HepG2 (cell line): ENCODE data around the gene THEM4. TPM values are rescaled to one million over a fixed set of nuclear protein-coding genes. Genes with fewer than 3 reads are reported as not detected.

ENCODE experiments used
- ERF ChIP-seq: IDR thresholded peaks from 2 replicates; pipeline ENCODE4 v1.6.1; 2018; ENCODE audit warnings: missing biosample characterization, missing genetic modification reagents
- FOSL2 ChIP-seq: sonication (generic); formaldehyde crosslinking; IDR thresholded peaks from 2 replicates; pipeline ENCODE4 v1.4.0; 2020; ENCODE audit warnings: missing genetic modification reagents
- FOXA3 ChIP-seq: IDR thresholded peaks from 2 replicates; pipeline ENCODE4 v1.6.1; 2016; ENCODE audit warnings: missing genetic modification reagents, missing compliant biosample characterization
- HDAC1 ChIP-seq: sonication (generic); formaldehyde crosslinking; IDR thresholded peaks from 2 replicates; pipeline ENCODE4 v1.5.1; 2020; ENCODE audit warnings: mild to moderate bottlenecking, missing genetic modification reagents
- HNRNPLL ChIP-seq: fragments of 200-400 bp; formaldehyde crosslinking; IDR thresholded peaks from 2 replicates; pipeline ENCODE4 v1.6.1; 2017; ENCODE audit warnings: mild to moderate bottlenecking, low read depth, low read length; ENCODE audit not compliant: poor library complexity, severe bottlenecking
- POLR2AphosphoS5 ChIP-seq: IDR thresholded peaks from 2 replicates; pipeline ENCODE4 v1.6.1; 2012; ENCODE audit warnings: low read depth, low read length
- RARA ChIP-seq: IDR thresholded peaks from 2 replicates; pipeline ENCODE4 v1.6.1; 2016; ENCODE audit warnings: missing genetic modification reagents, missing compliant biosample characterization
- REPIN1 ChIP-seq: sonication (generic); formaldehyde crosslinking; IDR thresholded peaks from 2 replicates; pipeline ENCODE4 v1.8.0; 2022; ENCODE audit warnings: missing genetic modification reagents, low read depth, mild to moderate bottlenecking, borderline replicate concordance
- SOX13 ChIP-seq, 3 experiments: fragments of 450-650 bp in 1 of 3; sonication (generic) in 1 of 3; formaldehyde crosslinking in 1 of 3; IDR thresholded peaks in 2 of 3; conservative IDR thresholded peaks in 1 of 3; 2 replicates each; pipeline versions ENCODE4 v1.5.0 to v1.6.1; 2016 to 2020; ENCODE audit warnings: antibody characterized with exemption in 1 of 3, mild to moderate bottlenecking in 1 of 3, missing compliant biosample characterization in 1 of 3, missing genetic modification reagents in 1 of 3, moderate library complexity in 1 of 3
- SPEN ChIP-seq: sonication (generic); formaldehyde crosslinking; IDR thresholded peaks from 2 replicates; pipeline ENCODE4 v1.5.1; 2020; ENCODE audit warnings: low read depth, mild to moderate bottlenecking, missing genetic modification reagents
- SUZ12 ChIP-seq: fragments of 150-350 bp; IDR thresholded peaks from 2 replicates; pipeline ENCODE4 v1.6.1; 2014; ENCODE audit warnings: low read depth, low read length
- TBX2 ChIP-seq: sonication (generic); formaldehyde crosslinking; IDR thresholded peaks from 2 replicates; pipeline ENCODE4 v1.5.0; 2020; ENCODE audit warnings: missing genetic modification reagents, mild to moderate bottlenecking, borderline replicate concordance
- TEAD3 ChIP-seq: optimal IDR thresholded peaks from 2 replicates; pipeline ENCODE3; 2016; ENCODE audit warnings: borderline replicate concordance
- ZSCAN21 ChIP-seq: sonication (generic); formaldehyde crosslinking; IDR thresholded peaks from 2 replicates; pipeline ENCODE4 v1.8.0; 2022; ENCODE audit warnings: mild to moderate bottlenecking, missing genetic modification reagents, moderate library complexity, borderline replicate concordance
- polyA plus RNA-seq, 8 experiments: library from polyadenylated mRNA; depleted of rRNA in 3 of 8; stranded (reverse) in 7 of 8; unstranded in 1 of 8; fragments of >200 nt; fragmentation: Illumina TruSeq in 4 of 8; extraction: Trizol in 4 of 8; gene quantifications; 2 replicates each; pipeline versions ENCODE4 v1.2.1 to v1.2.3, GENCODE V29; 2011 to 2016; ENCODE audit warnings: low read depth in 4 of 8, missing spikeins in 1 of 8, mixed read lengths in 1 of 8; ENCODE audit not compliant: insufficient read depth in 1 of 8
- total RNA-seq, 5 experiments: library from RNA; depleted of rRNA; stranded (reverse); fragments of >200 nt; fragmentation: Illumina TruSeq; extraction: Trizol; gene quantifications; 2 replicates each; pipeline ENCODE4 v1.2.3, GENCODE V29; 2016; ENCODE audit warnings: low read depth in 1 of 5
- TF ChIP-seq, protein P1 (sequence below): sonication (generic); formaldehyde crosslinking; IDR thresholded peaks from 2 replicates; pipeline ENCODE4 v1.8.1; 2023; ENCODE audit warnings: missing genetic modification reagents, mild to moderate bottlenecking, borderline replicate concordance
- TF ChIP-seq, protein P2 (sequence below): sonication (generic); formaldehyde crosslinking; IDR thresholded peaks from 2 replicates; pipeline ENCODE4 v1.4.0; 2020; ENCODE audit warnings: missing genetic modification reagents, mild to moderate bottlenecking, borderline replicate concordance
- TF ChIP-seq, protein P3 (sequence below): IDR thresholded peaks from 2 replicates; pipeline ENCODE4 v1.6.1; 2016; ENCODE audit warnings: missing genetic modification reagents, missing compliant biosample characterization
- TF ChIP-seq, protein P4 (sequence below): sonication (generic); formaldehyde crosslinking; IDR thresholded peaks from 2 replicates; pipeline ENCODE4 v1.8.1; 2023; ENCODE audit warnings: mild to moderate bottlenecking, missing genetic modification reagents

Gene THEM4
- total and polyA plus RNA-seq, 2 of the 13 experiments (the other 11 are each of a cell fraction or from before 2014, with no cell fraction given): 10.9 to 13.9 TPM

DNA sequence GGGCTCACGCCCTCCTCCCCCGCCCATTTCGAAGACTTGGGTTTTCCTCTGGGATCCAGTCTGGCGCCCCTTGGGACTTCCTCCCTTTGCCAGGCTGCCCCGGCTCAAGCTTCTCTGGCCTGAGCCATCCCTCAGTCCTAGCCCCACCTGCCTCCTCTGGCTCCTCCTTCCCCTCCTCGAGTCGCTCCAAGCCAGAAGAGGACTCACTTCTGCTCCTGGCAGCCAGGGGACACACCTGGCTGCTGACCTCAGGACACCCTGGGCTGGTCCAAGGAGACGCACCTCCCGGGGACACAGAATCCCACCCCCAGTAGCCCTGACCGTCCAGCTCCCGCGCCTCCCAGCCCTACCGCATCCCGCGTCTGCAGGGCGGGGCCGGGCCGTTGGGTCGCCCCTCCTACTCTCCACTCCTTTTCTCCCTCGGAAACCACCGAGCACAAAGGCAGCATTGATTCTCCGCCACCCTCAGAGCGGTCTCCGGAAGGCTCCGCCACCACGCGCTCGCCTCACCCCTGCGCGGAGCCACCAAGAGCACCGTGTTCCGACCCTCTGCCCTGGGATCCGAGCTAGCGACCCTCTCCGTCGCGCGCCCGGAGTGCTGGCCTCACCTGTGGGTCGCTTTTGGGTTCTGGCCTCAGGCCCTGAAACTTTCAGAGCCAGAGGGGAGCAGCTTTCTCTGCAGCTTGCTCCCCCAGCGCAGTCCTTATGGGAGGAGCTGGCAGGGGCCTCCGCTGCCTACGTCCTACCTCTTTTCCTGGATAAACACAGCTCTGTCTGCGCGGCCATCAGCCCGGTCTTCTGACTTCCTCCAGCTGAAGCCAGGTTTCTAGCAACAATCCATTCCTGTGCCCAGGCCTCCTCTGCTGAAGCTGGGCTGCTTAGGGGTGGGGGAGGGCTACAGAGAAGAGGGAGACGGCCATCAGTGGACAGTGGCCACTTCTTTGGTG lies 69.6 kb downstream of the THEM4 start, which contains the start of gene C2CD4D (continued):
- peak; percentile 46; the same call in 1 of the 2 replicates for TF ChIP-seq TBX2 (CRISPR knock-in tag)
- TF ChIP-seq SPEN (CRISPR knock-in tag): 0 out of 2 replicates have a peak, but pooled peaks have one; percentile 16
- TF ChIP-seq RARA: 0 out of 2 replicates have a peak, but pooled peaks have one; percentile 10
- peak; percentile 64; the same call in 1 of the 2 replicates for TF ChIP-seq ERF
- TF ChIP-seq FOXA3 (CRISPR knock-in tag): peak; percentile 31; the same call in 1 of the 2 replicates
- TF ChIP-seq REPIN1 (CRISPR knock-in tag): peak; percentile 56; the same call in 1 of the 2 replicates
- TF ChIP-seq, protein P1, sequence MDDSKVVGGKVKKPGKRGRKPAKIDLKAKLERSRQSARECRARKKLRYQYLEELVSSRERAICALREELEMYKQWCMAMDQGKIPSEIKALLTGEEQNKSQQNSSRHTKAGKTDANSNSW (CRISPR knock-in tag): no peak
- TF ChIP-seq POLR2AphosphoS5: peak; percentile 46; the same call in 1 of the 2 replicates
- TF ChIP-seq, protein P2, sequence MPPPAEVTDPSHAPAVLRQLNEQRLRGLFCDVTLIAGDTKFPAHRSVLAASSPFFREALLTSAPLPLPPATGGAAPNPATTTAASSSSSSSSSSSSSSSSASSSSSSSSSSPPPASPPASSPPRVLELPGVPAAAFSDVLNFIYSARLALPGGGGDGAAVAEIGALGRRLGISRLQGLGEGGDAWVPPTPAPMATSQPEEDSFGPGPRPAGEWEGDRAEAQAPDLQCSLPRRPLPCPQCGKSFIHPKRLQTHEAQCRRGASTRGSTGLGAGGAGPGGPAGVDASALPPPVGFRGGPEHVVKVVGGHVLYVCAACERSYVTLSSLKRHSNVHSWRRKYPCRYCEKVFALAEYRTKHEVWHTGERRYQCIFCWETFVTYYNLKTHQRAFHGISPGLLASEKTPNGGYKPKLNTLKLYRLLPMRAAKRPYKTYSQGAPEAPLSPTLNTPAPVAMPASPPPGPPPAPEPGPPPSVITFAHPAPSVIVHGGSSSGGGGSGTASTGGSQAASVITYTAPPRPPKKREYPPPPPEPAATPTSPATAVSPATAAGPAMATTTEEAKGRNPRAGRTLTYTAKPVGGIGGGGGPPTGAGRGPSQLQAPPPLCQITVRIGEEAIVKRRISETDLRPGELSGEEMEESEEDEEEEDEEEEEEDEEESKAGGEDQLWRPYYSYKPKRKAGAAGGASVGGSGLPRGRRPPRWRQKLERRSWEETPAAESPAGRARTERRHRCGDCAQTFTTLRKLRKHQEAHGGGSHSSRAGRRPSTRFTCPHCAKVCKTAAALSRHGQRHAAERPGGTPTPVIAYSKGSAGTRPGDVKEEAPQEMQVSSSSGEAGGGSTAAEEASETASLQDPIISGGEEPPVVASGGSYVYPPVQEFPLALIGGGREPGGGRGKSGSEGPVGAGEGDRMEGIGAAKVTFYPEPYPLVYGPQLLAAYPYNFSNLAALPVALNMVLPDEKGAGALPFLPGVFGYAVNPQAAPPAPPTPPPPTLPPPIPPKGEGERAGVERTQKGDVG: 0 out of 2 replicates have a peak, but pooled peaks have one; percentile 39
- no peak for TF ChIP-seq SUZ12
- TF ChIP-seq TEAD3 (CRISPR knock-in tag): no peak
- peak; percentile 33; the same call in 1 of the 2 replicates for TF ChIP-seq FOSL2 (CRISPR knock-in tag)
- TF ChIP-seq, protein P3, sequence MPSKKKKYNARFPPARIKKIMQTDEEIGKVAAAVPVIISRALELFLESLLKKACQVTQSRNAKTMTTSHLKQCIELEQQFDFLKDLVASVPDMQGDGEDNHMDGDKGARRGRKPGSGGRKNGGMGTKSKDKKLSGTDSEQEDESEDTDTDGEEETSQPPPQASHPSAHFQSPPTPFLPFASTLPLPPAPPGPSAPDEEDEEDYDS (CRISPR knock-in tag): 0 out of 2 replicates have a peak, but pooled peaks have one; percentile 21
- TF ChIP-seq HDAC1: peak; percentile 54; the same call in 1 of the 2 replicates
- TF ChIP-seq HNRNPLL: peak; percentile 91
- TF ChIP-seq SOX13 (IDR thresholded peaks at IDR 0.05): no peak
- TF ChIP-seq SOX13 (CRISPR knock-in tag; conservative IDR thresholded peaks at IDR 0.05 in 1 of 2, IDR thresholded peaks at IDR 0.05 in 1 of 2): peak in 1 of 2 experiments; percentile 43; a peak in 1 of 4 replicates
- TF ChIP-seq, protein P4, sequence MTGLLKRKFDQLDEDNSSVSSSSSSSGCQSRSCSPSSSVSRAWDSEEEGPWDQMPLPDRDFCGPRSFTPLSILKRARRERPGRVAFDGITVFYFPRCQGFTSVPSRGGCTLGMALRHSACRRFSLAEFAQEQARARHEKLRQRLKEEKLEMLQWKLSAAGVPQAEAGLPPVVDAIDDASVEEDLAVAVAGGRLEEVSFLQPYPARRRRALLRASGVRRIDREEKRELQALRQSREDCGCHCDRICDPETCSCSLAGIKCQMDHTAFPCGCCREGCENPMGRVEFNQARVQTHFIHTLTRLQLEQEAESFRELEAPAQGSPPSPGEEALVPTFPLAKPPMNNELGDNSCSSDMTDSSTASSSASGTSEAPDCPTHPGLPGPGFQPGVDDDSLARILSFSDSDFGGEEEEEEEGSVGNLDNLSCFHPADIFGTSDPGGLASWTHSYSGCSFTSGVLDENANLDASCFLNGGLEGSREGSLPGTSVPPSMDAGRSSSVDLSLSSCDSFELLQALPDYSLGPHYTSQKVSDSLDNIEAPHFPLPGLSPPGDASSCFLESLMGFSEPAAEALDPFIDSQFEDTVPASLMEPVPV (CRISPR knock-in tag): 0 out of 2 replicates have a peak, but pooled peaks have one; percentile 76
- 0 out of 2 replicates have a peak, but pooled peaks have one; percentile 45 for TF ChIP-seq ZSCAN21 (CRISPR knock-in tag)
